DMS153 treated with DMSO at 0.1 percent for 48 hours (cell line): ENCODE results near the gene ALS2.

Source experiments
- DNase-seq: peaks from one replicate; lab custom pipeline; 2025; ENCODE audit not compliant: unreplicated experiment; lab: John Stamatoyannopoulos, UW

The ALS2 gene

GRCh38 chr2:201758234-201758633, 22.5 kb downstream of the ALS2 start:
- no peak for DNase-seq

- DNase-seq, result no peak
Measured at GRCh38 chr2:201754717-201755415, 25.9 kb downstream of the ALS2 start.

- no peak for DNase-seq
Measured at GRCh38 chr2:201751566-201751965, 29.2 kb downstream of the ALS2 start.

- DNase-seq, result no peak
Measured at GRCh38 chr2:201746551-201746950, 34.2 kb downstream of the ALS2 start.

GRCh38 chr2:201735486-201735885, 45.2 kb downstream of the ALS2 start:
- no peak for DNase-seq

GRCh38 chr2:201734111-201734510, 46.6 kb downstream of the ALS2 start:
- DNase-seq, result no peak

- DNase-seq, result no peak
Measured at GRCh38 chr2:201733544-201733943, 47.2 kb downstream of the ALS2 start.

- no peak for DNase-seq
Measured at GRCh38 chr2:201730651-201731285, 50.0 kb downstream of the ALS2 start.

GRCh38 chr2:201715459-201715858, 65.3 kb downstream of the ALS2 start:
- no peak for DNase-seq

- no peak for DNase-seq
Measured at GRCh38 chr2:201712726-201713125, 68.0 kb downstream of the ALS2 start.

GRCh38 chr2:201709747-201710146, 71.0 kb downstream of the ALS2 start:
- DNase-seq, result no peak

- DNase-seq, result no peak
Measured at GRCh38 chr2:201709049-201709448, 71.7 kb downstream of the ALS2 start.

- no peak for DNase-seq
Measured at GRCh38 chr2:201707753-201708152, 73.0 kb downstream of the ALS2 start.

- no peak for DNase-seq
Measured at GRCh38 chr2:201707142-201707541, 73.6 kb downstream of the ALS2 start.

GRCh38 chr2:201704536-201704935, 76.2 kb downstream of the ALS2 start:
- no peak for DNase-seq

GRCh38 chr2:201701646-201702045, 79.1 kb downstream of the ALS2 start:
- no peak for DNase-seq

GRCh38 chr2:201699416-201699815, 81.3 kb downstream of the ALS2 start:
- DNase-seq, result no peak

- DNase-seq, result no peak
Measured at GRCh38 chr2:201698588-201699226, 82.0 kb downstream of the ALS2 start, which contains the start of gene MPP4. Gene MPP4 (minus strand): TSS chr2:201698644. CDS start chr2:201693954, 4,690 bp downstream.

- no peak for DNase-seq
Measured at GRCh38 chr2:201697899-201698298, 82.8 kb downstream of the ALS2 start.

GRCh38 chr2:201696151-201696659, 84.5 kb downstream of the ALS2 start:
- DNase-seq, result no peak

- no peak for DNase-seq
Measured at GRCh38 chr2:201685156-201685555, 95.6 kb downstream of the ALS2 start.

- DNase-seq, result no peak
Measured at GRCh38 chr2:201680743-201681142, 100.0 kb downstream of the ALS2 start.
